ENCODE results near the gene SERPINE2.

GRCh38 chr2:224027931-224028330 lies 11.2 kb downstream of the SERPINE2 start:
- TF ChIP-seq CTCF (conservative IDR thresholded peaks at IDR 0.05) (no peak), ZFX (IDR thresholded peaks at IDR 0.05) (no peak)
